SK-N-SH treated with all-trans-retinoic acid at 6 μM for 48 hours (cell line): ENCODE results near the gene CMTM3.

Source experiments
- ESRRG ChIP-seq: fragments of 250-450 bp; sonication (Bioruptor Pico); IDR thresholded peaks from 2 replicates; pipeline ENCODE4 v1.6.1; 2021; ENCODE audit warnings: mild to moderate bottlenecking
- ISL1 ChIP-seq: fragments of 250-450 bp; sonication (Bioruptor Pico); IDR thresholded peaks from 2 replicates; pipeline ENCODE4 v2.1.2; 2022; ENCODE audit warnings: mild to moderate bottlenecking, moderate library complexity
- POU6F1 ChIP-seq: fragments of 250-450 bp; sonication (Bioruptor Pico); IDR thresholded peaks from 2 replicates; pipeline ENCODE4 v1.8.0; 2021; ENCODE audit warnings: low read depth, mild to moderate bottlenecking, moderate library complexity, borderline replicate concordance
- PPARA ChIP-seq: fragments of 250-450 bp; sonication (Bioruptor Pico); IDR thresholded peaks from 2 replicates; pipeline ENCODE4 v1.5.0; 2020; ENCODE audit warnings: mild to moderate bottlenecking, borderline replicate concordance
- TCF4 ChIP-seq: fragments of 250-450 bp; sonication (Bioruptor Pico); IDR thresholded peaks from 2 replicates; pipeline ENCODE4 v1.8.0; 2021; ENCODE audit warnings: mild to moderate bottlenecking, moderate library complexity, borderline replicate concordance

- TF ChIP-seq ISL1 (CRISPR knock-in tag) (no peak), TCF4 (no peak), POU6F1 (CRISPR knock-in tag) (no peak), PPARA (no peak), ESRRG (no peak)
These were observed 28.2 kb upstream of the CMTM3 start for GRCh38 chr16:66576296-66576695.
